HepG2 (cell line): ENCODE results near the gene KRTAP4-7. TPM values are rescaled to one million over a fixed set of nuclear protein-coding genes. Genes with fewer than 3 reads are reported as not detected.

Experiments
- ARID3A ChIP-seq: IDR thresholded peaks from 2 replicates; pipeline ENCODE4 v1.6.1; 2012; ENCODE audit warnings: low read depth, low read length, improper control_type of control experiment
- CEBPB ChIP-seq: IDR thresholded peaks from 2 replicates; pipeline ENCODE4 v1.6.1; 2011; ENCODE audit warnings: low read depth, low read length, improper control_type of control experiment, borderline replicate concordance
- HDAC2 ChIP-seq: sonication (generic); formaldehyde crosslinking; IDR thresholded peaks from 2 replicates; pipeline ENCODE4 v1.4.0; 2020; ENCODE audit warnings: missing genetic modification reagents
- MBD4 ChIP-seq: IDR thresholded peaks from 2 replicates; pipeline ENCODE4 v1.6.1; 2012; ENCODE audit warnings: low read length, inconsistent platforms, borderline replicate concordance
- NFIC ChIP-seq: IDR thresholded peaks from 2 replicates; pipeline ENCODE4 v1.6.1; 2012; ENCODE audit warnings: mild to moderate bottlenecking, low read length, inconsistent platforms
- PPARG ChIP-seq: conservative IDR thresholded peaks from 2 replicates; pipeline ENCODE4 v1.6.1; 2016; ENCODE audit warnings: missing biosample characterization, missing genetic modification reagents
- STAG1 ChIP-seq: sonication (generic); formaldehyde crosslinking; IDR thresholded peaks from 2 replicates; pipeline ENCODE4 v1.4.0; 2020; ENCODE audit warnings: missing genetic modification reagents
- TEAD3 ChIP-seq: optimal IDR thresholded peaks from 2 replicates; pipeline ENCODE3; 2016; ENCODE audit warnings: borderline replicate concordance
- ZGPAT ChIP-seq: IDR thresholded peaks from 2 replicates; pipeline ENCODE4 v1.6.1; 2016; ENCODE audit warnings: mild to moderate bottlenecking
- ZSCAN29 ChIP-seq: sonication (generic); formaldehyde crosslinking; conservative IDR thresholded peaks from 2 replicates; pipeline ENCODE4 v1.4.0; 2020; ENCODE audit warnings: mild to moderate bottlenecking, missing genetic modification reagents
- ZSCAN9 ChIP-seq: IDR thresholded peaks from 2 replicates; pipeline ENCODE4 v1.6.1; 2016; ENCODE audit warnings: borderline replicate concordance
- polyA plus RNA-seq, 8 experiments: library from polyadenylated mRNA; depleted of rRNA in 3 of 8; stranded (reverse) in 7 of 8; unstranded in 1 of 8; fragments of >200 nt; fragmentation: Illumina TruSeq in 4 of 8; extraction: Trizol in 4 of 8; gene quantifications; 2 replicates each; pipeline versions ENCODE4 v1.2.1 to v1.2.3, GENCODE V29; 2011 to 2016; ENCODE audit warnings: low read depth in 4 of 8, missing spikeins in 1 of 8, mixed read lengths in 1 of 8; ENCODE audit not compliant: insufficient read depth in 1 of 8
- total RNA-seq, 5 experiments: library from RNA; depleted of rRNA; stranded (reverse); fragments of >200 nt; fragmentation: Illumina TruSeq; extraction: Trizol; gene quantifications; 2 replicates each; pipeline ENCODE4 v1.2.3, GENCODE V29; 2016; ENCODE audit warnings: low read depth in 1 of 5
- TF ChIP-seq, protein P1 (sequence below): IDR thresholded peaks from 2 replicates; pipeline ENCODE4 v1.6.1; 2016; ENCODE audit warnings: low read depth
- TF ChIP-seq, protein P2 (sequence below): sonication (generic); formaldehyde crosslinking; IDR thresholded peaks from 2 replicates; pipeline ENCODE4 v1.4.0; 2020; ENCODE audit warnings: missing genetic modification reagents, borderline replicate concordance
- TF ChIP-seq, protein P3 (sequence below): sonication (generic); formaldehyde crosslinking; IDR thresholded peaks from 2 replicates; pipeline ENCODE4 v1.4.0; 2020; ENCODE audit warnings: missing genetic modification reagents, borderline replicate concordance

Gene KRTAP4-7
- total and polyA plus RNA-seq, 2 of the 13 experiments (the other 11 are each of a cell fraction or from before 2014, with no cell fraction given), result not detected

- TF ChIP-seq ZGPAT (peak; percentile 88), ZSCAN9 (CRISPR knock-in tag) (0 out of 2 replicates have a peak, but pooled peaks have one; percentile 31), HDAC2 (CRISPR knock-in tag) (peak; percentile 65; the same call in 1 of the 2 replicates), CEBPB (peak; percentile 11; the same call in 1 of the 2 replicates), NFIC (peak; percentile 96; the same call in 1 of the 2 replicates), PPARG (CRISPR knock-in tag) (peak; percentile 94), STAG1 (CRISPR knock-in tag) (peak; percentile 18; the same call in 1 of the 2 replicates), TEAD3 (CRISPR knock-in tag) (peak; percentile 98), ARID3A (peak; percentile 98), ZSCAN29 (CRISPR knock-in tag) (peak; percentile 63; the same call in 1 of the 2 replicates), MBD4 (peak; percentile 79; the same call in 1 of the 2 replicates)
- TF ChIP-seq, protein P1, sequence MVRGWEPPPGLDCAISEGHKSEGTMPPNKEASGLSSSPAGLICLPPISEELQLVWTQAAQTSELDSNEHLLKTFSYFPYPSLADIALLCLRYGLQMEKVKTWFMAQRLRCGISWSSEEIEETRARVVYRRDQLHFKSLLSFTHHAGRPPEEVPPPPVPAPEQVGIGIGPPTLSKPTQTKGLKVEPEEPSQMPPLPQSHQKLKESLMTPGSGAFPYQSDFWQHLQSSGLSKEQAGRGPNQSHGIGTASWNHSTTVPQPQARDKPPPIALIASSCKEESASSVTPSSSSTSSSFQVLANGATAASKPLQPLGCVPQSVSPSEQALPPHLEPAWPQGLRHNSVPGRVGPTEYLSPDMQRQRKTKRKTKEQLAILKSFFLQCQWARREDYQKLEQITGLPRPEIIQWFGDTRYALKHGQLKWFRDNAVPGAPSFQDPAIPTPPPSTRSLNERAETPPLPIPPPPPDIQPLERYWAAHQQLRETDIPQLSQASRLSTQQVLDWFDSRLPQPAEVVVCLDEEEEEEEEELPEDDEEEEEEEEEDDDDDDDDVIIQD (CRISPR knock-in tag), result peak; percentile 94
- TF ChIP-seq, protein P2, sequence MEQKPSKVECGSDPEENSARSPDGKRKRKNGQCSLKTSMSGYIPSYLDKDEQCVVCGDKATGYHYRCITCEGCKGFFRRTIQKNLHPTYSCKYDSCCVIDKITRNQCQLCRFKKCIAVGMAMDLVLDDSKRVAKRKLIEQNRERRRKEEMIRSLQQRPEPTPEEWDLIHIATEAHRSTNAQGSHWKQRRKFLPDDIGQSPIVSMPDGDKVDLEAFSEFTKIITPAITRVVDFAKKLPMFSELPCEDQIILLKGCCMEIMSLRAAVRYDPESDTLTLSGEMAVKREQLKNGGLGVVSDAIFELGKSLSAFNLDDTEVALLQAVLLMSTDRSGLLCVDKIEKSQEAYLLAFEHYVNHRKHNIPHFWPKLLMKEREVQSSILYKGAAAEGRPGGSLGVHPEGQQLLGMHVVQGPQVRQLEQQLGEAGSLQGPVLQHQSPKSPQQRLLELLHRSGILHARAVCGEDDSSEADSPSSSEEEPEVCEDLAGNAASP (CRISPR knock-in tag), result 0 out of 2 replicates have a peak, but pooled peaks have one; percentile 22
- TF ChIP-seq, protein P3, sequence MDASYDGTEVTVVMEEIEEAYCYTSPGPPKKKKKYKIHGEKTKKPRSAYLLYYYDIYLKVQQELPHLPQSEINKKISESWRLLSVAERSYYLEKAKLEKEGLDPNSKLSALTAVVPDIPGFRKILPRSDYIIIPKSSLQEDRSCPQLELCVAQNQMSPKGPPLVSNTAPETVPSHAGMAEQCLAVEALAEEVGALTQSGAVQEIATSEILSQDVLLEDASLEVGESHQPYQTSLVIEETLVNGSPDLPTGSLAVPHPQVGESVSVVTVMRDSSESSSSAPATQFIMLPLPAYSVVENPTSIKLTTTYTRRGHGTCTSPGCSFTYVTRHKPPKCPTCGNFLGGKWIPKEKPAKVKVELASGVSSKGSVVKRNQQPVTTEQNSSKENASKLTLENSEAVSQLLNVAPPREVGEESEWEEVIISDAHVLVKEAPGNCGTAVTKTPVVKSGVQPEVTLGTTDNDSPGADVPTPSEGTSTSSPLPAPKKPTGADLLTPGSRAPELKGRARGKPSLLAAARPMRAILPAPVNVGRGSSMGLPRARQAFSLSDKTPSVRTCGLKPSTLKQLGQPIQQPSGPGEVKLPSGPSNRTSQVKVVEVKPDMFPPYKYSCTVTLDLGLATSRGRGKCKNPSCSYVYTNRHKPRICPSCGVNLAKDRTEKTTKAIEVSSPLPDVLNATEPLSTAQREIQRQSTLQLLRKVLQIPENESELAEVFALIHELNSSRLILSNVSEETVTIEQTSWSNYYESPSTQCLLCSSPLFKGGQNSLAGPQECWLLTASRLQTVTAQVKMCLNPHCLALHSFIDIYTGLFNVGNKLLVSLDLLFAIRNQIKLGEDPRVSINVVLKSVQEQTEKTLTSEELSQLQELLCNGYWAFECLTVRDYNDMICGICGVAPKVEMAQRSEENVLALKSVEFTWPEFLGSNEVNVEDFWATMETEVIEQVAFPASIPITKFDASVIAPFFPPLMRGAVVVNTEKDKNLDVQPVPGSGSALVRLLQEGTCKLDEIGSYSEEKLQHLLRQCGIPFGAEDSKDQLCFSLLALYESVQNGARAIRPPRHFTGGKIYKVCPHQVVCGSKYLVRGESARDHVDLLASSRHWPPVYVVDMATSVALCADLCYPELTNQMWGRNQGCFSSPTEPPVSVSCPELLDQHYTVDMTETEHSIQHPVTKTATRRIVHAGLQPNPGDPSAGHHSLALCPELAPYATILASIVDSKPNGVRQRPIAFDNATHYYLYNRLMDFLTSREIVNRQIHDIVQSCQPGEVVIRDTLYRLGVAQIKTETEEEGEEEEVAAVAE, result 0 out of 2 replicates have a peak, but pooled peaks have one; percentile 41
These were observed 24.5 kb upstream of the KRTAP4-7 start (continued) for GRCh38 chr17:41059276-41060051.
